GM23338 (cell line): ENCODE data around the gene PLPP7.

Source experiments
- CREB1 ChIP-seq: fragments of 250-450 bp; sonication (Bioruptor Pico); IDR thresholded peaks from 2 replicates; pipeline ENCODE4 v1.5.0; 2020; ENCODE audit warnings: low read depth, mild to moderate bottlenecking, moderate library complexity
- EZH2 ChIP-seq: fragments of 200-600 bp; sonication (generic); IDR thresholded peaks from one replicate; pipeline ENCODE4 v1.8.0; 2017; ENCODE audit warnings: antibody characterized with exemption, mild to moderate bottlenecking, low read depth; ENCODE audit not compliant: unreplicated experiment
- EZH2phosphoT487 ChIP-seq: fragments of 200-600 bp; sonication (generic); IDR thresholded peaks from one replicate; pipeline ENCODE4 v1.8.1; 2018; ENCODE audit warnings: antibody characterized with exemption; ENCODE audit not compliant: unreplicated experiment
- JUNB ChIP-seq: IDR thresholded peaks from one replicate; pipeline ENCODE4 v1.6.1; 2016; ENCODE audit warnings: antibody characterized with exemption; ENCODE audit not compliant: unreplicated experiment
- NANOG ChIP-seq: IDR thresholded peaks from 2 replicates; pipeline ENCODE4 v1.6.1; 2016; ENCODE audit warnings: antibody characterized with exemption, borderline replicate concordance
- POLR2AphosphoS5 ChIP-seq: IDR thresholded peaks from 2 replicates; pipeline ENCODE4 v1.6.1; 2016; ENCODE audit warnings: antibody characterized with exemption, low read depth
- TF ChIP-seq, protein P1 (sequence below): IDR thresholded peaks from 2 replicates; pipeline ENCODE4 v1.6.1; 2016; ENCODE audit warnings: antibody characterized with exemption
- TF ChIP-seq, protein P2 (sequence below), 2 experiments: fragments of 200-600 bp in 1 of 2; sonication (generic) in 1 of 2; conservative IDR thresholded peaks; 2 replicates each; pipeline versions ENCODE4 v1.5.1 to v1.6.1; 2016 to 2017; ENCODE audit warnings: antibody characterized with exemption in 2 of 2, low read depth in 2 of 2, mild to moderate bottlenecking in 2 of 2, moderate library complexity in 1 of 2
- TF ChIP-seq, protein P3 (sequence below): IDR thresholded peaks from one replicate; pipeline ENCODE4 v1.6.1; 2018; ENCODE audit warnings: antibody characterized with exemption; ENCODE audit not compliant: unreplicated experiment

DNA sequence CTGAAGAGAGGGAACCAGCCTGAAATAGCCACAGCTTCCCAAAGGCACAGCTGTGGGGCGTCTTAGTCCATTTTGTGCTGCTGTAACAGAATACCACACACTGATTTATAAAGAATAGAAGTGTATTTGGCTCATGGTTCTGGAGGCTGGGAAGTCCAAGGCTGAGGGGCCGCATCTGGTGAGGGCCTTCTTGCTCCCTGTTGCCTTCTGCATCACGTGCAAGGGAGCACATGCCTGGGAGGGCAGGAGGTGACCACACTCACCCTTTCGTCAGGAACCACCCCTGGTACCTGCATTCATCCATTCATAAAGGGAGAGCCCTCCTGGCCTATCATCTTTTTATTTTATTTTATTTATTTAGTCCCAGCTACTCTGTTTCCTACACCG is 10.4 kb downstream of the PLPP7 start:
- TF ChIP-seq POLR2AphosphoS5, result no peak
- TF ChIP-seq EZH2phosphoT487, result no peak
- TF ChIP-seq, protein P1, sequence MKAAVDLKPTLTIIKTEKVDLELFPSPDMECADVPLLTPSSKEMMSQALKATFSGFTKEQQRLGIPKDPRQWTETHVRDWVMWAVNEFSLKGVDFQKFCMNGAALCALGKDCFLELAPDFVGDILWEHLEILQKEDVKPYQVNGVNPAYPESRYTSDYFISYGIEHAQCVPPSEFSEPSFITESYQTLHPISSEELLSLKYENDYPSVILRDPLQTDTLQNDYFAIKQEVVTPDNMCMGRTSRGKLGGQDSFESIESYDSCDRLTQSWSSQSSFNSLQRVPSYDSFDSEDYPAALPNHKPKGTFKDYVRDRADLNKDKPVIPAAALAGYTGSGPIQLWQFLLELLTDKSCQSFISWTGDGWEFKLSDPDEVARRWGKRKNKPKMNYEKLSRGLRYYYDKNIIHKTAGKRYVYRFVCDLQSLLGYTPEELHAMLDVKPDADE, result no peak
- TF ChIP-seq, protein P2, sequence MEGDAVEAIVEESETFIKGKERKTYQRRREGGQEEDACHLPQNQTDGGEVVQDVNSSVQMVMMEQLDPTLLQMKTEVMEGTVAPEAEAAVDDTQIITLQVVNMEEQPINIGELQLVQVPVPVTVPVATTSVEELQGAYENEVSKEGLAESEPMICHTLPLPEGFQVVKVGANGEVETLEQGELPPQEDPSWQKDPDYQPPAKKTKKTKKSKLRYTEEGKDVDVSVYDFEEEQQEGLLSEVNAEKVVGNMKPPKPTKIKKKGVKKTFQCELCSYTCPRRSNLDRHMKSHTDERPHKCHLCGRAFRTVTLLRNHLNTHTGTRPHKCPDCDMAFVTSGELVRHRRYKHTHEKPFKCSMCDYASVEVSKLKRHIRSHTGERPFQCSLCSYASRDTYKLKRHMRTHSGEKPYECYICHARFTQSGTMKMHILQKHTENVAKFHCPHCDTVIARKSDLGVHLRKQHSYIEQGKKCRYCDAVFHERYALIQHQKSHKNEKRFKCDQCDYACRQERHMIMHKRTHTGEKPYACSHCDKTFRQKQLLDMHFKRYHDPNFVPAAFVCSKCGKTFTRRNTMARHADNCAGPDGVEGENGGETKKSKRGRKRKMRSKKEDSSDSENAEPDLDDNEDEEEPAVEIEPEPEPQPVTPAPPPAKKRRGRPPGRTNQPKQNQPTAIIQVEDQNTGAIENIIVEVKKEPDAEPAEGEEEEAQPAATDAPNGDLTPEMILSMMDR (conservative IDR thresholded peaks at IDR 0.05; ENCODE audit: low read depth in 2 of 2), result no peak
- no peak for TF ChIP-seq CREB1
- TF ChIP-seq EZH2, result no peak
- no peak for TF ChIP-seq NANOG
- TF ChIP-seq, protein P3, sequence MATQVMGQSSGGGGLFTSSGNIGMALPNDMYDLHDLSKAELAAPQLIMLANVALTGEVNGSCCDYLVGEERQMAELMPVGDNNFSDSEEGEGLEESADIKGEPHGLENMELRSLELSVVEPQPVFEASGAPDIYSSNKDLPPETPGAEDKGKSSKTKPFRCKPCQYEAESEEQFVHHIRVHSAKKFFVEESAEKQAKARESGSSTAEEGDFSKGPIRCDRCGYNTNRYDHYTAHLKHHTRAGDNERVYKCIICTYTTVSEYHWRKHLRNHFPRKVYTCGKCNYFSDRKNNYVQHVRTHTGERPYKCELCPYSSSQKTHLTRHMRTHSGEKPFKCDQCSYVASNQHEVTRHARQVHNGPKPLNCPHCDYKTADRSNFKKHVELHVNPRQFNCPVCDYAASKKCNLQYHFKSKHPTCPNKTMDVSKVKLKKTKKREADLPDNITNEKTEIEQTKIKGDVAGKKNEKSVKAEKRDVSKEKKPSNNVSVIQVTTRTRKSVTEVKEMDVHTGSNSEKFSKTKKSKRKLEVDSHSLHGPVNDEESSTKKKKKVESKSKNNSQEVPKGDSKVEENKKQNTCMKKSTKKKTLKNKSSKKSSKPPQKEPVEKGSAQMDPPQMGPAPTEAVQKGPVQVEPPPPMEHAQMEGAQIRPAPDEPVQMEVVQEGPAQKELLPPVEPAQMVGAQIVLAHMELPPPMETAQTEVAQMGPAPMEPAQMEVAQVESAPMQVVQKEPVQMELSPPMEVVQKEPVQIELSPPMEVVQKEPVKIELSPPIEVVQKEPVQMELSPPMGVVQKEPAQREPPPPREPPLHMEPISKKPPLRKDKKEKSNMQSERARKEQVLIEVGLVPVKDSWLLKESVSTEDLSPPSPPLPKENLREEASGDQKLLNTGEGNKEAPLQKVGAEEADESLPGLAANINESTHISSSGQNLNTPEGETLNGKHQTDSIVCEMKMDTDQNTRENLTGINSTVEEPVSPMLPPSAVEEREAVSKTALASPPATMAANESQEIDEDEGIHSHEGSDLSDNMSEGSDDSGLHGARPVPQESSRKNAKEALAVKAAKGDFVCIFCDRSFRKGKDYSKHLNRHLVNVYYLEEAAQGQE, result no peak
- no peak for TF ChIP-seq JUNB
